ENCODE results near the gene DBT. TPM values are rescaled to one million over a fixed set of nuclear protein-coding genes. Genes with fewer than 3 reads are reported as not detected.
"Not testable (repeated sequence)": the region's sequence is repeated elsewhere in the genome, so short reads cannot be mapped to it uniquely, and the experiment has no call there.

DBT gene
- polyA plus RNA-seq, 1 donor from 2014 or later, result 9.0 TPM

- H3K36me3 ChIP-seq (ENCODE audit: insufficient read depth, low read length), result peaks cover 5% of the 10 kb centered on the region
These were observed 34.5 kb downstream of the DBT start for GRCh38 chr1:100215101-100215500.

DNA sequence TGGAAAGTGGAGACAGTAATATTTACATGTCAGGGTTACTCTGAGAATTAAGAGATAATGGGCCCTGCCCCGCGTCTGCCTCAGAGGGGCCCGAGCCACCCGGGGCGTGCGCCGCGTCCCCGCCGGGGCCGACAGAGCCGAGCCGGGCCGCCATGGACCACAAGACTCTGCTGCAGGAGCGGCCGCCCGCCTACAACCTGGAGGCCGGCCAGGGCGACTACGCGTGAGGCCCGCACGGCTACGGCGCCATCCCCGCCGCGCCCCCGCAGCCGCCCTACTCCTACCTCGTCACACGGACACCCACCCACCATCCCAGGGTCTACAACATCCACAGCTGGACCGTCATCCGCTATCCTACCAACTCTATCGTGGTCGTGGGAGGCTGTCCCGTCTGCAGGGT is 36.5 kb downstream of the DBT start:
- Histone ChIP-seq H3K4me2 (ENCODE audit: low read length) (no peak overlapping the region), H4K20me1 (ENCODE audit: insufficient read depth) (no peaks in the 10 kb centered on the region), H3K27ac (ENCODE audit: low read length) (no peak overlapping the region), H3K79me2 (replicated peaks; ENCODE audit: insufficient read depth, low read length) (no peaks in the 10 kb centered on the region), H3F3A (ENCODE audit: insufficient read depth, low read length, poor library complexity, severe bottlenecking) (no peaks in the 10 kb centered on the region), H2AFZ (ENCODE audit: low read depth, low read length) (no peak overlapping the region), H3K9ac (ENCODE audit: low read length) (no peak overlapping the region), H3K27me3 (ENCODE audit: insufficient read depth, low read depth, low read length) (no peaks in the 10 kb centered on the region), H3K36me3 (ENCODE audit: insufficient read depth, low read length) (peaks cover 5% of the 10 kb centered on the region), H3K4me3 (ENCODE audit: low read length) (no peak overlapping the region), H3K9me2 (ENCODE audit: insufficient read depth, low read length) (no peaks in the 10 kb centered on the region), H3K9me3 (ENCODE audit: low read length) (no peaks in the 10 kb centered on the region)
- no peak for TF ChIP-seq EP300 (conservative IDR thresholded peaks at IDR 0.05; ENCODE audit: poor library complexity, severe bottlenecking)
- no peak for TF ChIP-seq CTCF (IDR thresholded peaks at IDR 0.05; ENCODE audit: poor library complexity, severe bottlenecking)
- no peak for TF ChIP-seq POLR2AphosphoS5 (IDR thresholded peaks at IDR 0.05)
- no peak for TF ChIP-seq EZH2 (IDR thresholded peaks at IDR 0.05; ENCODE audit: borderline replicate concordance, insufficient read depth, low read length, poor library complexity, severe bottlenecking)
- no peak for TF ChIP-seq SMC3 (conservative IDR thresholded peaks at IDR 0.05; ENCODE audit: poor library complexity)
- no peak for TF ChIP-seq RAD21 (conservative IDR thresholded peaks at IDR 0.05)

More at GRCh38 chr1:100215101-100215500, 34.5 kb downstream of the DBT start:
- H3K9me3 ChIP-seq (ENCODE audit: low read length), result no peaks in the 10 kb centered on the region
- H3K27me3 ChIP-seq (ENCODE audit: insufficient read depth, low read depth, low read length), result no peaks in the 10 kb centered on the region
- no peaks in the 10 kb centered on the region for H3K9me2 ChIP-seq (ENCODE audit: insufficient read depth, low read length)
- H4K20me1 ChIP-seq (ENCODE audit: insufficient read depth), result no peaks in the 10 kb centered on the region
- H3K79me2 ChIP-seq (replicated peaks; ENCODE audit: insufficient read depth, low read length), result no peaks in the 10 kb centered on the region
- no peak overlapping the region for H3K9ac ChIP-seq (ENCODE audit: low read length)
- no peak overlapping the region for H3K27ac ChIP-seq (ENCODE audit: low read length)
- no peak overlapping the region for H3K4me2 ChIP-seq (ENCODE audit: low read length)
- TF ChIP-seq POLR2AphosphoS5 (IDR thresholded peaks at IDR 0.05), result no peak
- no peak for TF ChIP-seq EP300 (conservative IDR thresholded peaks at IDR 0.05; ENCODE audit: poor library complexity, severe bottlenecking)
- no peaks in the 10 kb centered on the region for H3F3A ChIP-seq (ENCODE audit: insufficient read depth, low read length, poor library complexity, severe bottlenecking)
- no peak overlapping the region for H2AFZ ChIP-seq (ENCODE audit: low read depth, low read length)
- H3K4me3 ChIP-seq (ENCODE audit: low read length), result no peak overlapping the region

- Histone ChIP-seq H3K4me2 (ENCODE audit: low read length) (no peak overlapping the region), H3K4me3 (ENCODE audit: low read length) (no peak overlapping the region), H3K9me3 (ENCODE audit: low read length) (no peaks in the 10 kb centered on the region), H4K20me1 (ENCODE audit: insufficient read depth) (no peaks in the 10 kb centered on the region), H3K9ac (ENCODE audit: low read length) (no peak overlapping the region), H3K27me3 (ENCODE audit: insufficient read depth, low read depth, low read length) (no peaks in the 10 kb centered on the region), H3K9me2 (ENCODE audit: insufficient read depth, low read length) (no peaks in the 10 kb centered on the region), H3K27ac (ENCODE audit: low read length) (no peak overlapping the region), H3K79me2 (replicated peaks; ENCODE audit: insufficient read depth, low read length) (no peaks in the 10 kb centered on the region), H3K36me3 (ENCODE audit: insufficient read depth, low read length) (no peaks in the 10 kb centered on the region), H3F3A (ENCODE audit: insufficient read depth, low read length, poor library complexity, severe bottlenecking) (no peaks in the 10 kb centered on the region), H2AFZ (ENCODE audit: low read depth, low read length) (no peak overlapping the region)
- TF ChIP-seq POLR2AphosphoS5 (IDR thresholded peaks at IDR 0.05) (no peak), CTCF (IDR thresholded peaks at IDR 0.05; ENCODE audit: poor library complexity, severe bottlenecking) (no peak), MXI1 (conservative IDR thresholded peaks at IDR 0.05; ENCODE audit: poor library complexity, severe bottlenecking) (no peak), RAD21 (conservative IDR thresholded peaks at IDR 0.05) (no peak), EP300 (conservative IDR thresholded peaks at IDR 0.05; ENCODE audit: poor library complexity, severe bottlenecking) (no peak), EZH2 (IDR thresholded peaks at IDR 0.05; ENCODE audit: borderline replicate concordance, insufficient read depth, low read length, poor library complexity, severe bottlenecking) (no peak), SMC3 (conservative IDR thresholded peaks at IDR 0.05; ENCODE audit: poor library complexity) (no peak), TAF1 (IDR thresholded peaks at IDR 0.05; ENCODE audit: low read depth) (no peak)
- TF ChIP-seq, protein P1, sequence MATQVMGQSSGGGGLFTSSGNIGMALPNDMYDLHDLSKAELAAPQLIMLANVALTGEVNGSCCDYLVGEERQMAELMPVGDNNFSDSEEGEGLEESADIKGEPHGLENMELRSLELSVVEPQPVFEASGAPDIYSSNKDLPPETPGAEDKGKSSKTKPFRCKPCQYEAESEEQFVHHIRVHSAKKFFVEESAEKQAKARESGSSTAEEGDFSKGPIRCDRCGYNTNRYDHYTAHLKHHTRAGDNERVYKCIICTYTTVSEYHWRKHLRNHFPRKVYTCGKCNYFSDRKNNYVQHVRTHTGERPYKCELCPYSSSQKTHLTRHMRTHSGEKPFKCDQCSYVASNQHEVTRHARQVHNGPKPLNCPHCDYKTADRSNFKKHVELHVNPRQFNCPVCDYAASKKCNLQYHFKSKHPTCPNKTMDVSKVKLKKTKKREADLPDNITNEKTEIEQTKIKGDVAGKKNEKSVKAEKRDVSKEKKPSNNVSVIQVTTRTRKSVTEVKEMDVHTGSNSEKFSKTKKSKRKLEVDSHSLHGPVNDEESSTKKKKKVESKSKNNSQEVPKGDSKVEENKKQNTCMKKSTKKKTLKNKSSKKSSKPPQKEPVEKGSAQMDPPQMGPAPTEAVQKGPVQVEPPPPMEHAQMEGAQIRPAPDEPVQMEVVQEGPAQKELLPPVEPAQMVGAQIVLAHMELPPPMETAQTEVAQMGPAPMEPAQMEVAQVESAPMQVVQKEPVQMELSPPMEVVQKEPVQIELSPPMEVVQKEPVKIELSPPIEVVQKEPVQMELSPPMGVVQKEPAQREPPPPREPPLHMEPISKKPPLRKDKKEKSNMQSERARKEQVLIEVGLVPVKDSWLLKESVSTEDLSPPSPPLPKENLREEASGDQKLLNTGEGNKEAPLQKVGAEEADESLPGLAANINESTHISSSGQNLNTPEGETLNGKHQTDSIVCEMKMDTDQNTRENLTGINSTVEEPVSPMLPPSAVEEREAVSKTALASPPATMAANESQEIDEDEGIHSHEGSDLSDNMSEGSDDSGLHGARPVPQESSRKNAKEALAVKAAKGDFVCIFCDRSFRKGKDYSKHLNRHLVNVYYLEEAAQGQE (IDR thresholded peaks at IDR 0.05; ENCODE audit: borderline replicate concordance), result no peak
These were observed 43.3 kb downstream of the DBT start for GRCh38 chr1:100206301-100206700.

DNA sequence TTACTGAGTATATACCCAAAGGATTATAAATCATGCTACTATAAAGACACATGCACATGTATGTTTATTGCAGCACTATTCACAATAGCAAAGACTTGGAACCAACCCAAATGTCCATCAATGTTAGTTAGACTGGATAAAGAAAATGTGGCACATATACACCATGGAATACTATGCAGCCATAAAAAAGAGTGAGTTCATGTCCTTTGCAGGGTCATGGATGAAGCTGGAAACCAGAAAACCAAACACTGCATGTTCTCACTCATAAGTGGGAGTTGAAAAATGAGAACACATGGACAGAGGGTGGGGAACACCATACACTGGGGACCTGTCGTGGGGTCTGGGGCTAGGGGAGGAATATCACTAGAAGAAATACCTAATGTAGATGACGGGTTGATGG is 44.0 kb downstream of the DBT start:
- H3K9me3 ChIP-seq (ENCODE audit: low read length); H3K4me2 ChIP-seq (ENCODE audit: low read length); H3K79me2 ChIP-seq (replicated peaks; ENCODE audit: insufficient read depth, low read length); H3K27me3 ChIP-seq (ENCODE audit: insufficient read depth, low read depth, low read length); H3K27ac ChIP-seq (ENCODE audit: low read length); H3F3A ChIP-seq (ENCODE audit: insufficient read depth, low read length, poor library complexity, severe bottlenecking); H3K9me2 ChIP-seq (ENCODE audit: insufficient read depth, low read length); H3K9ac ChIP-seq (ENCODE audit: low read length); H3K36me3 ChIP-seq (ENCODE audit: insufficient read depth, low read length); H4K20me1 ChIP-seq (ENCODE audit: insufficient read depth); H3K4me3 ChIP-seq (ENCODE audit: low read length); H2AFZ ChIP-seq (ENCODE audit: low read depth, low read length): not testable (repeated sequence)
